ENCODE data around the gene ATP1A1.

Gene ATP1A1

DNA sequence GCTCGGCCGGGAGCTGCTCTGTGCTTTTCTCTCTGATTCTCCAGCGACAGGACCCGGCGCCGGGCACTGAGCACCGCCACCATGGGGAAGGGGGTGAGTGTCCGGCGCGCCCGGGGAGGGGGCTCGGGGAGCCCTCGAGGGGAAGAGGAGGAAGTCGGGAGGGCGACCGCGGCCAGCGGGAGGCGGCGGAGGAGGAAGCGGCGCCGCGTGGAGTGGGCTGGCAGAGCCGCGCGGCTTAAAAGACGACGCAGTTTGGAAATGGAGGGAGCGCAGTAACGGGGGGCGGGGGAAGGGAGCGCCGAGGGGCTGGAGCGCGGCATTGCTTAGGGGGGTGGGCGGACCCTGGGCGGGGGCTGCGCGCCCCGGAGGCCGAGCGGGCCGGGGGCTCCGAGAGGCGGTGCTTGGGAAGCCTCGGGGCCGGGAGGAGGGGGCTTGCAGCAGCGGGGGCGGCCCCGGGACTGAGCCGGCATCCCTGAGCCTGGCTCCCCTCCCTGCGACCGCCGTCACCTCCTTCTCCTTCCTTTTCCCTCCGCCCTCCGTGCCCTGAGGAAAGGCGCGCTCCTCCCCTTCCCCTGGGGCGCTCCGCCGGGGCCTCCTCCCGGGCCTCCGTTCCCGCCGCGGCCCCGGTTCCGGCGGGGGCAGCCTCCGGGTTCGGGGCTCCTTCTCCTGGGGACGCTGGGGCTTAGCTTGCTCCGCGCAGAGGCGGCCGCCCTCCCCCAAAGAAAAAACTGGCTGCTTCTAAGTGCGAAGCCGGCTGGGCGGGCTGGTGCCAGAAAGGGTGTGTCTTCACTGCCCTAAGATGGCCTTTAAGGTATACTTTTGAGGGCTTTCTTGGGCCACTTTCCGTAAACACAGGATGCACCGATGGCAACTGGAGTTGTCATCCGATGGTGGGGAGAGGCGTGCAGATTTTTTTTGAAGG lies 648 bp downstream of the ATP1A1 start:
- no peak for FAIRE-seq

DNA sequence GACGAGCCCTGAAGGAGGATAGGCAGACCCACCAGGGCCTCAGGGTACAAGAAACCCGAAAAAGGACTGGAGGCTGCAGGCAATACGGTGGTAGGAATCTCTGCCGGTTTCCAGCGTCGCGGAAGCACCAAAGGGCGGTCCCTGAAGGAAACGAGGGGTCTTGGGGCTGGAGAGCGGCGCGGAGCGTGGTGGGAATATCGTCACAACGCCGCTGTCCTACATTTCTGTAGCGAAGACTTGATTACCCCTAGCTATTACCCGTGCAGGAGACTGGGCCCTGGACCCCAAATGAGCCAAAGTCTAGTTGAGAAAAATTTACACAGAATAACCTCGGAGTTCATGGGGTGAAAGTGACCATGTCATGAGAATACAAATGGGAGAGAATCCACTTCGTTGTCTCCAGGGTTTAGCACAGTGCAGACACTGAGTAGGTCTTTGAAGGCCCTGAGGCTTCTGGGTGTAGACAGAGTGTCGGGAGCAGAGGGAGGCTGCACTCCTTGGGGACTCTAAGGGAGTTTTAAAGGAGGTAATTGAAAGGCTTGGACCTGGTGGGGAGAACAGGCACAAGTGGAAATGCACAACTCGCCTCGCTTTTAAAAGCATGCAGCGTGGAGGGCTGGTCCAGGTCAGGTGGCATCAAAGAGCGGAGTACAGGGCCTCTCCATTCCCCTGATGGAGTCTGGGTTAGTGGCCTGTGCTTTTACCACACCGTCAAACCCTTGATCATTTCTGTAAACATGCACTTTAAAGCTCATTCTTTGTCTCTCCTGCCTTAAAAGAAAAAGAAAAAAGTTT lies 1.5 kb downstream of the ATP1A1 start:
- no peak for FAIRE-seq

DNA sequence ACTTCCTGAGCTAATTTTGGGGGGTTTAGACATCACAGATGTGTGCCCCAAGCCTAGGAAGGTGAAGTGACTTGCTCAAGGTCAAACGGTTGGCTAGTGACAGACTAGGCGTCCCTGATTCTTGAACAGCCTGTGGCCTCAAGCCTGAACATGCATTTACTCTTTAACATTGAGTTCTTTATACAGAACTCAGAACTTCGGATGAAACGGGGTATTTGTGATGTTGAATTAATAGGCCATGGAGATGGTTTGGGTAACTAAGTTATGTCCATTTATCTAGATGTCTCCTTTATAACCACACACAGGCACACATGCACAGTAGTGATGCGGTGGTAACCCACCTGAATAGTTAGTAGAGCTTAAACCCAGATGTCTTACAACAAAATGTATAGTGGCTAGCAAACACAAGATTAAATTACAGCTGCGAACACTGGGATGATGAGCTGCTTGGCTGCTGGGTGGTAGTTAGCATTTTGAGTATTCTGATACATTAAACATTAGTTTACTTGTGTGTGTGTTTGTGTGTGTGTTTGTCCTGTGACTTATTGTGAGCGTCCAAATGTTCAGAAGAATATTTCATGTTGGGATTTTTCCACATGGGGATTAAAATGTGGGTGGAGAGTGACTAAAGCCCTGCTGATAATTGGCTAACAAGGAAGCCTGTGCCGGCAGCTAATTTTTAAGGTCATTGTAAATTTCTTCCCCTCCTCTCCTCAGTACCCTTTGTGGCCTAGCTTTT lies 2.3 kb downstream of the ATP1A1 start:
- FAIRE-seq, result no peak

DNA sequence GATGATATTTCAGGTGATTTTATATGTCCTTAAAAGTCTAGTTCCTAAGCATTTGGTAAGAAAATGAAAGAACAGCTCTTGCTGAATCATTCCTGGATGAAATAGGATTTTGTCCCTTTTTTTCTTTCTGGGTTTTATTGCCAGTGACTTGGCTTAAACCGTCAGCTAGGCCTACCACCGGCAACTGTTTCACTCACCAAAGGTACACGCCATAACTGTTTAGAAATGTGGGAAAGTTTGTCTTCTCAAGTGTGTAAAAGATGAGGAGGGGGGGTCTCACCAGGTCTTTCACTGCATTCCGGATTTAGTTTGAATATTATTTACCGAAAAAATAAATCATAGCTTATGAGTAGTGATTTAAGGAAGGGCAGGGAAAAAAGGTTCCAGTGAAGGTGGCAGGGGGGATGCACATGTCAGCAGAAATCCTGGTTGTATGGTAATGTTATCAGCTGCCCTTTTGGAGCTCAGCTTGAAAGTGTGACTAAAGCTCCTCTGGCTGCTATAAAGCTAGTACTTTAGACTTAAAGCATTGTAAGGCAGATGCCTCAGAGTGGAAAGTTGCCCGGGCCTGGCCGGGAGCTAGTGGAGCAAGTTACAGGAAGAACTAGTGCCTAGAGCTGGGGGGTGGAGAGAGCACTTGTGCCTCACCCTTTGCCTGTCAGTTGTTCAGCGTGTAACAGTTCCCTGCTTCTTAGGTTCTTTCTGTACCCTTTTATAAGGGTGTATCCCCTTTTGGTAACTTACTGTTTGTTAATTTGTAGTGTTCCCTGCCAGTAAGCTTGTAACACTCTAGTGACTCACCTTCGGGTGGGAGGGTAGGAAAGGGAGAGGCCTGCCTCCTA lies 3.1 kb downstream of the ATP1A1 start:
- FAIRE-seq, result no peak

DNA sequence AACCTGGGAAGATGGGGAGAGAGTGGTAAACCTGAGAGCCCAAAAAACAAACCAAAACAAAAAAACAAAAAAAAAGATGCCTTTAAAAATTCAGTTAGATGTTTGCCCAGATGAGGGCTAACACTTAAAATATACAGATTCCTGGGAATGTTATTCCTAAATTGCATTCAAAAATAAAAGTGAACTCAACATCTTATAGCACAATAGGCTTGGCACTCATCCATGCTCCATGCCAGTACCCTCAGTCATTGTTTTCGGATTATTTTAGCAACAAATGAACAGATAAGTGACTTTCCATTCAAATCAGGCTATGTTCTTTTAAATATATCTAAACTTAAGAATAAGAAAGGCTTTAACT lies 3.7 kb downstream of the ATP1A1 start:
- no peak for FAIRE-seq

DNA sequence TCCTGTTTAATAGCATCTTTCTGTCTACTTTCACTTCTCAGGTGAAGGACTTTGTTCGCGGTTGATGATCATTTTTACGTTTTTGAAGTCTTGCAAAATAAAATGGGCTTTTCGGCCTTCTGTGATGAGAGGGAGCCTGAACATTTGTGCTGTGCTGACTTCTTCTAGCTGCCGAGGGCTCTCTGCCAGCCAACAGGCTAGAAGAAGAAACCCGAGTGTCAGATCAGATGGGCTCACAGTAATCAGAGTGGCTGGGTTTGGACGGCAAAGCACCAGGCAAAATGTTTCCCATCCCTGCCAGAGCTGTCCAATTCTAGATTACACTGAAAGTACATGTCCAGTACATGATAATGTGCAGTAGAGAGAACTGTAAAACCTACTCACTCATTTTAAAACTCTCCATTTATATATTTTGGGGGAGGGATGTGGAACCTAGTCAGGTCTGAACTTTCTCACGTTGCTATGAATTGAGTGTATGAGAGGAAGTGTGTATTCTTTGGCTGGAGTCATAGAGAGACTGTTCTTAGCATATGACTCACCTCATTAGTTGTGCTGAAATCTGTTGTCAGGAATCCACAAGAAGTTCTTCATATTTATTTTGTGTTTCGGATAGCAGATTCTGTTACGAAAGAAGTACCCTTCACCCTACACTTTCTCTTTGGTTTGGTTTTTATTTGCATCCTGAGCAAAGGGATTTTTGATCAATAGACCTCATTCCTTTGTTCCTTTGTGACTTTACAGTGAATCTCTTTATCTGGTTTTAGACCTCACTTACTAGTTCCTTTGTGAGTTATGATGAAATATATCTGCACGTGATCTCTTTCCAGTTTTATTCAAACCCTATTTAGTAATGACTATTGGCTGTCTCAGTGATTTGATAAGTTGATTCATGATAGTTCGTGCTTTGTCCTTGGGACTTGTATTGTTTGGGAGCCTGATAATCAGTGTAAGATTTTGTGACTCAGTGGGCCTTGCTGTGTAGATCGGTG lies 4.8 kb downstream of the ATP1A1 start:
- no peak for FAIRE-seq

DNA sequence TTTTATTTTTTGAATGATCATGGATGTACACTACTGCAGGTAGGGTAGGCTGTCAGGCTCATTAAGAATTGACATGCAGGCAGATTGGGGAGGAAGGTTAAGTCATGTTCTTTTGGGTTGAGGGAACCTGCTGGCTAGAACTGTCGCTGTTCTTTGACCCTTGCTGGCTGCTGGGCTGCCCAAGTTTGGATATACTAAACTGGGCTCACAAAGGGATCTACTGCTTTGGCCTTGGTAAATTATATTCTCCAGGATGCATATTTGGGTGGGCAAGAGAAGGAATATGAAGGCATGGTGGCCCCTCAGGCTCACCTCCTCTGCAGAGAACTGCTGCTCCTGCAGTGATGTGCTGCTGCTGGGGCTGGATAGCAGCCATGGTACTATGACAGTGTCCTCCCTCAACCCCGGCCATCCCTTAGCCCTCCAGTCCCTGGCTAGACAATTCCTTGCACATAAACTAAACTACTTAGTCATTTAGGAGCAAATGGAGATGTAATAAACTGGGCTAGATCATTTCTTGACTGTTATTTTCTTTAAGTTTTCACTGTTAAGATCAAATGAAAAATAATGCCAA lies 6.1 kb downstream of the ATP1A1 start:
- no peak for FAIRE-seq

DNA sequence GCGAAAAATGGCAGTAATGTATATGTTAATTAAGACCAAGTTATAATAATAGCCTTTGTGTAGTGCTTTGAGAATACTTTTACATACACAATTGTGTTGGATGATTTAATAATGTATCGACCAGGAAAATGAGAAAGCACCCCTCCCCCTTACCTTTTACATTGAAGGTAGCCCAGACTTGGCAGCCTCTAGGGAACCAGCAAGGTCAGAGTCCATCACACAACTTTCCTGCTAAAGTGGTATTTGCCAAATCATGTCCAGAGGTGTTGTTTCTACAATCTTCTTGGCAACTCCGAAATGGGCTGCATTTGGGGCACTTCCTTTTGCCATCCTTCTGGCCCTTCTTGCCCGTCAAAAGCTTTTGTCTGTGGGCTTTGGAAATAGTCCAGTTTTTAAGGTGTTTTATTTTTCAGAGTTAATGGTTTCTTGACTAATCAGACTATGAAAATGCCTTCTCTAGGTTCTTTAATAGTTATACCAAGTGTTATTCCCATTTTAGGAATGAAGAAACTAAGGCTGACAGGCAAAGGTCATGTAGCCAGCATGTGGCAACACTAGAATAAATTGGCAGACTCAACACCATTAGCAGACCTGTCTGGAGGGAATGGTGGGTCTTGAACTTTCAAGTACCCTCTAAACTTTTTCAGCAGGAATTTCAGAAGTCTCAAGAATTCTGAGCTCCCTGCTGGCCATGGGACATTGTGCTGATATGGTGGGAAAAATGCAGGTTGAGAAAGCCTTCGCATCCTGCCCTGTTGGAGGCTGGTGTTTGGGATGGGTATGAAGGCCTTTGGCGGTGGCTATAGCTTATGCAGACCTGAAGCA lies 6.8 kb downstream of the ATP1A1 start:
- FAIRE-seq, result no peak

DNA sequence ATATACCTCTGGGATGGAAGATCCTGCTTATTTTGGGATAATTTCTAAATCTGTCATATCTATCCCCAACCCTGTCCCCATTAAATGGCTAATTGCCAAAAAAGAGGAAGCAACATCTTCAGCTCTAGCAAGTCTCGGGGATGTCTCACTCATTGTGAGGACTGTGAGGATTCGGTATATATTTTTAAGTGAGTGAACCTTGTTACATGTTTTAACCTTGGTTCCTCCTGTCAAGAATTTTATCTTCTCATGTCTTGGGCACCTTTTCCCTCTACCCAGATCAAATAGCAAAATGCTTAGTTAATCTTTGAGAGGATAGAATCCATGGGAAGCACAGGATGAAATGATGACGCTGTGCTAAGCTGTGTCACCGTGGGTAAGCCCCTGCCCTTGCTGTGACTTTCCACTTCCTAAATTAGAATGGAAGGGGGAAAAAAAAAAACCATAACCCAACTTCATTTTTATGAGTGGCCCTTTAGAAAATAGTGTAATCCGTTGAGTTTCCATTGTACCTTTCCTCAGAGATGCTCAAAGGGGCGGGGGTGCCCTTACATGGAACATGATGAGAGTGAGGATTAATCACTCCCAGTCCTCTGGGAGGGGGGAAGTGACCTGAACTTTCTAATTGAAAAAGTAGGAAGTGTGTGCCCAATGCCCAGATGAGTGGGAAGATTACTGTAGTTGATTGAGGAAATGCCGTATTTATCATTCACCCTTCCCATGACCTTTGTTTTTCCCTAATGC lies 7.6 kb downstream of the ATP1A1 start:
- FAIRE-seq, result no peak

DNA sequence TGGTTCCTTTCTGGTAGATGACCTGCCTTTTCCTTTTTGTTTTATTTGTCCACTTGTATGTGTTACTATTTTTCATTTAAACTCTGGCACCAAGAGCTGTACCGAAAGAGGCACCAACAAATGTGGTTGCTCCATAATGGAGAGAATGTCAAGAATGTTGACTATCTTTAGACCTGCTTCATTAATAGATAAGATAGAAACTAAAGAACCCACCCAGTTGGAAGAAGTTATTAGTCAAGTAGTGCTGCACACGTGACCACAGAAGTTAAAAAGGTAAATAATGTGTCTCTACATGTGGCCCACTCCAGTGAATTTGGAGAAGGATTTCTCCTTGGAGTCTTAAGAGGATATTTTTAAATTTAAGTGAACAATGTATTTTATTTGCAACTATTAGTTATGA lies 9.3 kb downstream of the ATP1A1 start:
- no peak for FAIRE-seq

DNA sequence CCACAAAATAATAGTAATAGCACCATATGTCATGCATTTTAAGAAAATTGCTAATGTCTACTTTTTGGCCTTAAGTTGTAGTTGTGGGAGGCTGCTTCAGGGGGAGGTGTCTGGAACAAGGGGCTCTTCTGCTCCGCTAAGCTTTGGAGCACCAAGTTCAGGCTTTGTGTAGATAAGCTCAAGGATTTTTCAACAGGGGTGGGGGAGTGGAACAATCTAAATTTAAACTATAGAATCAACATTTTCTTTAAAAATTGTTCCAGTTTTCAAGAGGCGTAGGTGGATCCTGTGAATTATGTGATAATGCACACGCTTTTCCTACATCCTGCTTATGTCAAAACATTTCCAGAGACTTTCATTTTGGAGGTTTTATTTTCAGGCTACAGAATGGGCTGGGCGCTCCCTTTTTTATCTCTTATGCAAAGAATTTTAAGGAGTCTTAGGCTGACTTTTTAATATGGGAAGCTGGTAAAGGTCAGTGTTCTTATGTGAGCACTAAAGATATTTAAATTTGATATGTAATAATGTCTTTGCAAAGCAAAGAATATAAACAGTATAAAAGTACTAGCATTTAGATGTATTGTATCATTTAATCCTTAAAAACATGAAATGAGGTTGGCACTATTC lies 9.9 kb downstream of the ATP1A1 start:
- FAIRE-seq, result no peak

DNA sequence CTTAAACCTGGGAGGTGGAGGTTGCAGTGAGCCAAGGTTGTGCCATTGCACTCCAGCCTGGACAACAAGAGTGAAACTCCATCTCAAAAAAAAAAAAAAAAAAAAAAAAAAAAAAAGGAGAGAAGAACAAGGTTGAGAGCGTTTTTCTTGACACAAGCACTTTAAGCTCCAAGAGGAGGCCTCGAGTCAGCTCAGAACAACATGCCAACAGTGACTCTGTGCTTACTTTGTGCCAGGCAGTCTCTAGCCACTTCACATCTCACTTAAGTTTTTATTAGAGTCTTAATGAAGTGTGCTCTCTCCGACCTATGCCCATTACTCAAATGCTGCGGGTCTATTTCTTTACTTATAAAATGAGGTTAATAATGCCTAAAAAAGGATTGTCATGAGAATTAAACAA lies 13.0 kb downstream of the ATP1A1 start:
- FAIRE-seq, result no peak

DNA sequence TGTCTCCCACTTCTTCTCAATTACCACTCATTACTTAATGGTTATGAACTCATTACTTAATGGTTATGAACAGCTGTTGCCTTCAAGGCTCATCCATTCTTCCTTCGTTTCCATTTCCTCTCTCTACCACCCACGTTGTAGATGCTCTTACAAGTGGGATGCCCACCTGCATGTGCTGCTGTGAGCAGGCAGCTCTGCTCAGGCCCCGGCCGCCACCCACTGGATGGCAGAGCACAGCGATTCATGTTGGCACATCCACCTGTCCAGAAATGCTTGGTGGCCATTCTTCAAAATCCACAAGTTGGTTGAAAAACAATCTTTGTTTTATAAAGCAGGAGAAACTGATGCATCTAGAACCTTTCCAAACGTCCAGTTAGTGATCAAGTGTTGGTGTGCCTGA lies 14.5 kb downstream of the ATP1A1 start:
- FAIRE-seq, result no peak

DNA sequence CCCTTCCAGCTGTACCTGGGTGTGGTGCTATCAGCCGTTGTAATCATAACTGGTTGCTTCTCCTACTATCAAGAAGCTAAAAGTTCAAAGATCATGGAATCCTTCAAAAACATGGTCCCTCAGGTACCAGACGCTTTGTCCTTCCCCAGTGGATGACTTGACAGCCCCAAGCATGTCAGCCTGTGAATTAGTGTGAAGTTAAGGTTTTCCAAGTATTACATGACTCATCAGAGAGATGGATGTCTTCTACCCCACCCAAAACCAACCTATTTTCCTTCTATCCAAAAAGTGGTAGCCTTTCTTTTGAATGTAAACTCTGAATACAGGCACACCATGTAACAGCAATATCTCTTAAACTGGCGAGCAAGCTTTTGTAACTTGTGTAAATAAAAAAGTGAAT lies 15.1 kb downstream of the ATP1A1 start:
- FAIRE-seq, result no peak

DNA sequence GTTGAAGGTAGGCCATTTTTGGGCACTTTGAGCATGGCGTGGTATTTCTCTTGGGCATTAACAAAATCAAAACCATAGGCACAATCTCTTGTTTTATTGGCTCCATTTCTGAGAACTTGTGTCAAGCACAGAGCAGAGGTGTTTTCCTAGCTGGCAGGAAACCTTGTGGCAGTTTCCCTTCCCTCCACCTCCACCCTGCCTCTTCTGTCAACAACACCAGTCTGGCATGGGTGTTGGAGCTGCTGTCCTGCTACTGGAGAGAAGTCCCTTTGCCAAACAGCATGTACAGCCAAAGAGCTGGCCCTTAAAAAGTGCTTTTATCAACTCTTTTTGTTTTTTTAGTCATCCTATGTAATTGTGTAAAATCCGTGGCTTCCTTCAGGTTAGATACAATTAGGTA lies 16.0 kb downstream of the ATP1A1 start:
- FAIRE-seq, result no peak

DNA sequence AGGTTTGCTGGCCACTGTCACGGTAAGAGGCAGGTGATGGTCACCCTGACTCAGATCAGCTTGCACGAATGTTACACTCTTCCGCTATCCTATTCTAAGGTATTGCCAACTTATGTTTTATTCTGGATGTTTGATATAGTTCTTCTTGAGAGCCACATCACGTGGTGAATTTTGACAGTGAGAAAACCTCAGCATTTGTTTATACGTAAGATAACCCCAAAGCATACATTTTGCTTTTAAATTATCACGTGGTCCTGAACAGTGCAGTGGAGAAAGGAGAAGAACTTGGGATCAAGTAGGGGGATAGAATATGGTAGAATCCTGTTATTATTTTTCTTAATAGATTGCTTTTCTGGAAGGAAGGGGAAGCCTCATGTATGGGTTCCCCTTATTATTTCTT lies 16.6 kb downstream of the ATP1A1 start:
- FAIRE-seq, result no peak

DNA sequence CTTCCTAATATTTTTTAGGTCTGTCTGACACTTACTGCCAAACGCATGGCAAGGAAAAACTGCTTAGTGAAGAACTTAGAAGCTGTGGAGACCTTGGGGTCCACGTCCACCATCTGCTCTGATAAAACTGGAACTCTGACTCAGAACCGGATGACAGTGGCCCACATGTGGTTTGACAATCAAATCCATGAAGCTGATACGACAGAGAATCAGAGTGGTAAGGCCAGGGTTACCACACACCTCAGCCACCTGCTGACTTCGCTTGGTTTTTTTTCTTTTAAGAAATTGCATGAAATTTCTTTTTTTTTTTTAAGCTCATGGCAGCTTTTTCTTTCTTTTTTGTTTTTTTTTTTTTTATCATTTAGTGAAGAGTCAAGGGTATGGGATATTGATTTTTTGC lies 17.2 kb downstream of the ATP1A1 start:
- no peak for FAIRE-seq

DNA sequence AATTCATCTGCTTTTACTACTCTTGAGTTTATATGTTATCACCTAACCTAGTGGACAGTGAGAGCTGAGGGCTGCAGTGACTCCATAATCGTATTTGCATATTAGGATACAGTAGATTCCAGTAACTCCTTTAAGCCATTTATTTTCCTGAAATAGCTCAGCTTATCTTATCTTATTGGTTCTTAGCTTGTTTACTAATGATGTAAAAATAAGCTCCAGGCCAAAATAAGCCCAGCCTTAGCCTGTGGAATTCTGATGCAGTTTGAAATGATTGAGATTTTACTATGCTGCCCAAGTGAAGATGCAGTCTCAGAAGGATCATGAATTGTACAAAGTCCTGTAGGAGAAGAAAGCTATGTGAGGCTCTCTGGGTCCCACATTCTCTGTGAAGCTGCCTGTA lies 18.1 kb downstream of the ATP1A1 start:
- no peak for FAIRE-seq

Measured in TTC549 (cell line).